HG03066 (cell line): ENCODE measurements around the gene RREB1.

Source experiments
- ATAC-seq: cut with Tn5 transposase; IDR thresholded peaks from one replicate; pipeline ENCODE4 v1.9.1; 2021; ENCODE audit warnings: low read depth; ENCODE audit not compliant: unreplicated experiment

The RREB1 gene

GRCh38 chr6:7282097-7282906, 174.5 kb downstream of the RREB1 start:
- no peak for ATAC-seq

- no peak for ATAC-seq
Observed at GRCh38 chr6:7283676-7284075, 175.9 kb downstream of the RREB1 start.

GRCh38 chr6:7285416-7285815, 177.7 kb downstream of the RREB1 start:
- no peak for ATAC-seq

- ATAC-seq: no peak
Observed at GRCh38 chr6:7290079-7290478, 182.3 kb downstream of the RREB1 start.

GRCh38 chr6:7292596-7293255, 185.0 kb downstream of the RREB1 start:
- ATAC-seq: no peak

- ATAC-seq: no peak
Observed at GRCh38 chr6:7295916-7296315, 188.2 kb downstream of the RREB1 start.

- no peak for ATAC-seq
Observed at GRCh38 chr6:7296602-7297001, 188.8 kb downstream of the RREB1 start.

- no peak for ATAC-seq
Observed at GRCh38 chr6:7298113-7298512, 190.4 kb downstream of the RREB1 start.

- no peak for ATAC-seq
Observed at GRCh38 chr6:7300926-7301325, 193.2 kb downstream of the RREB1 start.
